Measurements from ENCODE around the gene AGPS.
"Not testable (repeated sequence)": the region's sequence is repeated elsewhere in the genome, so short reads cannot be mapped to it uniquely, and the experiment has no call there.

AGPS gene

DNA sequence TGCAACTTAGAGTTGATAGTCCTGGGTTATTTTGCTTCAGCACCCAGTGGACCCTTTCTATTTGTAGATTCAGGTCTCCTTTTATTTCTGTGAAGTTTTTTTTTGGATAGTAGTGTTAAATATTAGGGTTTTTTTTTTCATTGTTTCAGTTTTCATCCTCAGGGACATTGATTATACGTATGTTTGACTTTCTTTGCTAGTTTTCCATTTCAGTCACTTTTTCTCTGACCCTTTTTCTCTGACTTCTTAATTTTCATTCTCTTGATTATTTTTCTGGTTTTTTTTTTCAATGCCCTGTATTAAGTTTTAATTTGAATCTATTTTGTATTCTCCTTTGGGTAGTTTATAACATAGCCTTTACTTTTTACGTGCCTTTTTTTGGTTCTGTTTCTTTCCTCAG lies 79.4 kb downstream of the AGPS start:
- DNase-seq (ENCODE audit: low read depth in 2 of 2), result no peak

GRCh38 chr2:177474301-177474700 lies 81.7 kb downstream of the AGPS start:
- no peak for DNase-seq (ENCODE audit: low read depth in 2 of 2)

GRCh38 chr2:177474998-177475397 lies 82.4 kb downstream of the AGPS start:
- DNase-seq (ENCODE audit: low read depth in 2 of 2), result no peak

DNA sequence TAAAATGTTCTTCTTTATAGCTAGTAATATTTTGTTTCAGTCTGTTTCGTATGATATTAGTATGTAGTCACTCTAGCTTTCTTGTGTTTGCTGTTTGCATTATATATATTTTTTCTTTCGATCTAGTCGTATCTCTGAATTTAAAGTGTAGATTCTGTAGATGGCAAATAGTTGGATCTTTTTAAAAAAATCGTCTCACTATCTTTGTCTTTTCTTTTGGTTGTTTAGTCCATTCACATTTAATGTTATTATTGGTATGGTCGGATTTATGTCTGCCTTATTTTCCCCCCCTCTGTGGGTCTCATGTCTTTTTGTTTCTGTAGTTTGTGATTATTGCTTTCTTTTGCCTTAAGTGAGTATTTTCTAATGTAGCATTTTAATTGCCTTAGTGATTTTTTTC lies 84.3 kb downstream of the AGPS start:
- DNase-seq (ENCODE audit: low read depth in 2 of 2), result no peak

DNA sequence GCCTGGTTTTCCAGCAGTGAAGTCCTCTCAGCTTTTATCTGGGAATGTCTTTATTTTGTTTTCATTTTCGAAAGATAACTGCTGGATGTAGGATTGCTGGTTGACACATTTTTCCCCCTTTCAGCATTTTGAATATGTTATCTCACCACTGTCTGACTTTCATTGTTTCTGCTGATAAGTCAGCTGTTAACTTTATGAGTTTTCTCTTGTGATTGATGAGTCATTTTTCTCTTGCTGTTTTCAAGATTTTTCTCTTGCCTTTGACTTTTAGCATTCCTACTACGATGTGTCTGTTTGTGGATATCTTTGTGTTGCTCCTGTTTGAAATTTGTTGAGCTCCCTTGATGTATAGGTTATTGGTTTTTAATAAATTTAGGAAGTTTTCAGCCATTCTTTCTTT lies 85.5 kb downstream of the AGPS start:
- DNase-seq (ENCODE audit: low read depth in 2 of 2), result no peak

- DNase-seq (ENCODE audit: low read depth in 2 of 2), result no peak
Observed at GRCh38 chr2:177478907-177479306, 86.3 kb downstream of the AGPS start.

GRCh38 chr2:177482195-177482594 lies 89.6 kb downstream of the AGPS start:
- no peak for DNase-seq (ENCODE audit: low read depth in 2 of 2)

DNA sequence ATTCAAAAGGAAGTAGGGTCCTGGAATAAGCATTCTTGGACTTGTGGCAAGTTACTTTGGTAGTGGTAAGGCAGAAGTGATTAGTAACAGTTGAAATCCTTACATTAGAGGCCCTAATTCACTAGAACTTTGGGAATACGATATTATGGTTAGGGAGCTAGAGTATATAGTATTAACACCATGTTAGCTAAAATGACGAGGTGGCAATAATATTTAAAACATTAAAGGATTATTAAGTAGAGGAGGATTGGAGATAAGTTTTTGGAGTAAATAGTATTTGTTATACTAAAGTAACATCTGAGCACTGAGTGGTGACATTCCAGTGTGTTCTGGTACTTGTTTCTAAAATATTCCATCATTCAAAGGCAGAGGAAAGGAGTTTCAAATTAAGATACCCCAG lies 91.0 kb downstream of the AGPS start:
- no peak for DNase-seq (ENCODE audit: low read depth in 2 of 2)

GRCh38 chr2:177484180-177484795 lies 91.7 kb downstream of the AGPS start:
- DNase-seq (ENCODE audit: low read depth in 2 of 2), result no peak

- DNase-seq (ENCODE audit: low read depth in 2 of 2), result not testable (repeated sequence)
Observed at GRCh38 chr2:177485657-177486056, 93.1 kb downstream of the AGPS start.

DNA sequence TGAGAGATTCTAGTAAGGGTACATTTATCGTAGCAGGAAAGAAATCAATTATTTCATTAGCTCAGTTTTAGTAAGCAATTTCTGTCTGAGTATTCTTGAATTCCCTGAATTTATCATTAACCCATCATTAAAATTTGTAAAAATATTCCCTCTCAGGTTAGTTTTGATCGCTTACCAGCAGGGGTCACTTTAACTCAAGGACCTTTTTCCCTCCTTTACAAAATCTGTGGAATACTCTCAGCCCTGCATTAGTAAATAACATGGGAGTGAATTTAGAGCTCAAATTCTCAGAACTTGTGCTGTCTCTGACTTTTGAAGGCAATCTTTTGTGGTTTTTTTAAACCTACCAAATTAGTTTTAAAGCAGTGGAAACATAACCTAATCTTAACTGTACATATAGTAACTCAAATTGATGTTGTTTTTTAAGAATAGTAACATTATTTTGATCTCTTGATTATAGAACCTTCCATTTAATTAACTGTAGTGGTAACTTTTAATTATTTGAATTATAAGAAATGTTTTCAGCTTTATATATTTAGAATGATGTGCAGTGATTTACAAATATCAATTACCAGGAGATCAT lies 97.2 kb downstream of the AGPS start:
- no peak for DNase-seq (ENCODE audit: low read depth in 2 of 2)

DNA sequence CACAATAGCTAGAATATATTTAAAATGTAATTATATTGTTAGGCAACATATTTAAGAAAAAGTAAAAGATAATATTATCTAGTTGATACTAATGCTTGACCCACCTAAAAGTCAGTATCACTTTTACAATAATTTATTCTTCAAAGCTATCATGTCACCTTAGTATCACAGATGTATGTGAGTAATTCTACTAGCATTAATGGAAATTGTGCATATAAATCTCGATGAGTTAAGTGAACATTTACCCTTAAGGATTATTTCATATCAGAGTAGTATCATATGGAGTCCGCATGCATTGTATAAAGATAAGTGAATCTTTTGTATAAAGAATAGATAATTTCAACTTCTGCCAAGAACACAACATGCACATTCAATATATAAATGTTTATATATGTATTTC lies 103.4 kb downstream of the AGPS start:
- no peak for DNase-seq (ENCODE audit: low read depth in 2 of 2)

DNA sequence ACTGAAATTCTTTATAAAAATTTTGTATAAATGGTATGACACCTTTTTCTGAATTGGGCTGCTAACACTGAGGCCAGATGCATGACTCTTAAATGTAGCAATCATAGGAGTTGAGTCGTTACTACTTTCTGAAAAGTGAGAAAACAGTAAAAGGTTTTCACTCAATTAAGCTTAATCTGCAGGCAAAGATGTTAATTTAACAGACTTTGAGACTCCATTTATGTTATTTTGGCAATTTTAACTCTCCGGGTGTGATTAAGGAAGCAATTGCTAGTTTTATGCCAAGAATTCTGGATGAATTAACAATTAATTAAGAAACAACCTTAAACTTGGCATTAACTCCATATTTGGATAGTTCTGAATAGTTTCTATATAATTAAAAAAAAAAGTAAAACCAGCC lies 104.3 kb downstream of the AGPS start:
- DNase-seq (ENCODE audit: low read depth in 2 of 2), result no peak

GRCh38 chr2:177501186-177501585 lies 108.6 kb downstream of the AGPS start:
- DNase-seq (ENCODE audit: low read depth in 2 of 2), result no peak

GRCh38 chr2:177506505-177506904 lies 113.9 kb downstream of the AGPS start:
- no peak for DNase-seq (ENCODE audit: low read depth in 2 of 2)

DNA sequence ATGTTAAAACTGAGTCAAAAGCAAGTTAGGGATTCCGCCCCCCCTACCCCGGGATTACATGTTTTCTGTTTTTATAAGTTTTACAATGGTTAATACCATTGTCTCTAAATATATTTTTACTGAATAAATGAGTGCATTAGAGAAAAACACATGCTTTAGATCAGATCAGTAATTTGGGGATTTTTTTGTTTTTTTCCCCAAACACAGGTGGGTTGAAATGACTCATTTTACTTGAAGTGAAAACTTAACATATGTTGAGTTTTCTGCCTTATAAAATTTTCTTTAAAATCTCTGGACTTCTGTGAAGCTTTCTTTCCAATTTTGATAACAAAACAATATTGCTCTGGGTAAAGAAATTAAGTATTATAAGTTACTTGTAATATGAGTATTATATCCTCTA lies 114.4 kb downstream of the AGPS start:
- no peak for DNase-seq (ENCODE audit: low read depth in 2 of 2)

DNA sequence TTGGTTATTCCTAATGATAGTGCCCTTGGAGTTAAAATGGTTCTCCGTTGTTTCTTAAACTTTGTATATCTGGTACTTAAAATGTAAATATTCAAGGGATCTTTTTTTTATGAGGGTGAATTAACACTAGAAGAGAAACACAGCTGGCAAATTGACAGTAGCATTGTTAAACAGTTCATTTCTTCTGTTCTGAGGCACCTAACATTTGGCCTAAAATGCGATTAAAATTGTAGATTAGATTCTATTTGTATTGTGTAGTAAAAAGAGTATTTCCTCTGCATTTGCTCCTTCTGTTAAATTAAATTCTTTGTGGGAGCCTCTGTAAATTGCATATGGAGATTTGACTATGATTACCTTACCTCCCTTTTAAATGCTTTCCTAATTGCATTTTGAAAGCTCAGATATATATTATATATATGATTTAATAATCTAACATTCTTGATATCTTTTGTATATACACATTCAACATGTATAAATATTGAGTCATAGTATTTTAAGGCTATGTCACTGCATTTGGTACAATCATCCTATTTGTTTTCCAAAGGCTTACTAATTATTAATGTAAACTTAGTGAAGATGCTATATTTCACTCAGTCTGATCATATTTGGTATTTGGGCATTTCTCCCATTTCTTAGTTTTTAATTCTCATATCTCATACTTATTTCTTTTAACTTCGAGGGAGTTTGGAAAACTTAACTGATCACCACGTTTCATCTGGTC lies 124.4 kb downstream of the AGPS start:
- DNase-seq (ENCODE audit: low read depth in 2 of 2), result no peak

DNA sequence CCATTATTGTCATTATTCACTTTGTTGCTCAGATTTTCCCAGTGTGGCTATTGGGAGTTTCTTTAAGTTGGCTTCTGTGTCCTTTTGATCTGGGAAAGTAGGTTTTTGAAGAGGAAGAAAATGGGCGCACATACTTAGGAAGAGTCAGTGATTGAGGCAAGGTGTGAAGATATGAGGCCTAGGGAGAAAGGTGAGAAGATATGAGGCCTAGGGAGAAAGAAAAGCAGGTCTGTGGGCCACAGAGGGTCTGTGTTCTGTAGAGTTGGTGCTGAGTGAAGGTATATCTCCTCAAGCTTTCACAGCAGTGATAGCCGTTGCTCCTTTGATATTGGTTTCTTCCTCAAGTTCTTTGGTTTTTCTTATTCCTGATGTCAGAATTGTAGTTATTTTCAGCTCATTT lies 126.2 kb downstream of the AGPS start:
- DNase-seq (ENCODE audit: low read depth in 2 of 2), result no peak

DNA sequence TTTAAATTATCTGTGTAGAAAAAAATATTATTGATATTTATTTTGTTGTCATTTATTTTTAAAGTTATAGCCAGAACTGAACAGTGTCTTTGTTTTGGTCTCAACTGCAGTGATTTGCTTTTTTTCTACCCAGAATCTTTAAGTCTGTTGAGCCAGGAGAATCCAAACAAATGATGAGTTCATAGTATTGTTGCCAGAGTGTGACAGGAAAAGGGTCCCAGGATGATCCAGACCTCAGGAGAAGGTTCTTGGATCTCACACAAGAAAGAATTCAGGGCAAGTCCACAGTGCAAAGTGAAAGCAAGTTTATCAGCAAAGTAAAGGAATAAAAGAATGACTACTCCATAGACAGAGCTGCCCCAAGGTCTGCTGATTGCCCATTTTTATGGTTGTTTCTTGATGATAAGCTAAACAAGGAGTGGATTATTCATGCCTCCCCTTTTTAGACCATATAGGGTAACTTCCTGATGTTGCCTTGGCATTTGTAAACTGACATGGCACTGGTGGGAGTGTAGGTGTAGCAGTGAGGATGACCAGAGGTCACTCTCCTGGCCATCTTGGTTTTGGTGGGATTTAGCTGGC lies 127.1 kb downstream of the AGPS start:
- DNase-seq (ENCODE audit: low read depth in 2 of 2), result no peak

DNA sequence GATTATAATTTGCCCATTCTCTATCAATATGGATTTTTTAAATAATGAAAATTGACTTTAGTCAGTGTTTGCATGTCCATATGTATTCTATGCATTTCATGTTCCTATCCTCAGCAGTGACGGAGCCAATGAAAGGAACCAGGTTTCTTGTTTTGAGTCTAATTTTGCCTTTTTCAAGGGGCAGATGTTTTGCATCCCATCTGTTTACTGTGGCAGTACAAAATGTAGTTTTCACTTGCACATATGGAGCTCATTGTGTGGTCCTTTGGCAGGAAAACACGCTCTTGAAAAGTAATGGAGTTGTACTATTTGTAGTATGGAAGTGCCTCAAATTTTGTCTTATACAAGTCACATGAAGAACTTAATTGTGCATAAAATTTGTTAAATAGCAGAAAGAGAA lies 127.8 kb downstream of the AGPS start:
- no peak for DNase-seq (ENCODE audit: low read depth in 2 of 2)

GRCh38 chr2:177523781-177524180 lies 131.2 kb downstream of the AGPS start:
- no peak for DNase-seq (ENCODE audit: low read depth in 2 of 2)

- DNase-seq (ENCODE audit: low read depth in 2 of 2), result no peak
Observed at GRCh38 chr2:177525351-177525924, 132.9 kb downstream of the AGPS start.

All from activated CD8-positive, alpha-beta memory T cell treated with anti-CD3 and anti-CD28 coated beads for 4 hours (primary cell).